Fibroblast of the conjunctiva (primary cell): ENCODE data around the gene MINDY1.

Experiments used
- DNase-seq: peaks from one replicate; pipeline ENCODE4 v3.0.0-alpha.2; 2010; ENCODE audit warnings: low read depth

Gene MINDY1

DNA sequence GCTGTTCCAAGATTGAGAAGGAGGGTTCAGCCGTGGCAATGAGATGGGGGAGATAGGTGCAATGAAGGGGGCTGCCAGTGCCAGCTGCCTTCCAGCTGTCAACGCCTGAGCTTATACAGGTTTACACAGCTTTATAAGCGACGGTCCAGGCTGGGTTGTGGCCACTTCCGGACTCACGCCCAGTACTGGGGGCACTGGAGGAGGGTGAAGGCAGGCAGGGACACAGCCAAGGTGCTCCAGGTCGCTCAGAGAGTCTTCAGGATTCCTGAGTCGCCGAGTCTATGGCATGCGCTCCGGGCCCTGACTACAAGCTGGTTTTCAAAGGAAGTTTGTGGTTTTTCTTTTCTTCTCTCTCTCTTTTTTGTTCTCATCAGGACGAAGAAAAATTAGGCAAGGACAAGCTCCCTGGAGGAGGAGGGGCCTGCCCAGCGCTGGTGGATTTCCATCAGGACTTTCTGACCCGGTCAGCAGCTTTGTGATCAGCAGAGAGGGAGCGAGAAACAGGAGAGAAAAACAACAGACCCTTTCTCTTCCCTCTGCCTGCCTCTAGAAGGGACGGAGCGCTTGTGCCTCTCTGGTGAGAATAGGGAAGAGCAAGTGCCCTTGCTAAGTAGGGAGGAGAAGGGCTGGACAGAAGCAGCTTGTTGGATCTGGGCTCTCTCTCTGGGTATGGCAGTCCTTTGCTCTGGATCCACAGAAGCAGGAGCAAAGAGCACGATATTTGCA is at the start of gene MINDY1:
MINDY1 (minus strand) TSS at position 576 of the 726 bp plus-strand sequence. CDS start 4,285 bp downstream, outside the sequence.
- peak; percentile 84 for DNase-seq

- DNase-seq: no peak
Measured at GRCh38 chr1:151056149-151056548, 49.4 kb upstream of the MINDY1 start.

GRCh38 chr1:151055581-151055980 is 48.9 kb upstream of the MINDY1 start:
- DNase-seq: no peak

DNA sequence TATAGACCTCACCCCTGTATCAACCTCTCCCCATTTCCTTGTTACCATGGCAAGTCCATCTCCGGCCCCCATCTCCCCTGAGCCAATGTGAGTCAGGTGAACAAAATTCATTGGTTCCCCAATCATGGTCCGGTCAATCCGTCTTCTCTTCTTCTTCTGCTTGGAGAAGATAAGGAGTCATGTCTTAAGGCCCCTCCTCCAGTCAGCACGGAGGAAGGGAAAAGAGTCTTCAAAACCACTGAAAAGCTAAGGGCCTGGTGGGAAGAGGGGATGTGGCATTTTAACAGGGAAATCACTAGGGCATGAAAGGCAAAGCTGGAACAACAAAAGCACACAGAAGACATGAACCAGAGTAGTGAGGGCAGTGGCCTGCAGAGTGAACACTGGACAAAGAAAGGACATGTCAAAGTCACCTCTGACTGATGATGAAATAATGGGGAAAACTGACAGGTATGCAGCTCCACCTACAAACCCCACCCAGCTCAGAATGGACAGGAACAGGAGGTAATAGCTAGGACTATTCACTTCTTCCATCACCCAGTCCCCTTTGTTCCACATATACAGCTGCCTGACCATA is 48.4 kb upstream of the MINDY1 start:
- no peak for DNase-seq

DNA sequence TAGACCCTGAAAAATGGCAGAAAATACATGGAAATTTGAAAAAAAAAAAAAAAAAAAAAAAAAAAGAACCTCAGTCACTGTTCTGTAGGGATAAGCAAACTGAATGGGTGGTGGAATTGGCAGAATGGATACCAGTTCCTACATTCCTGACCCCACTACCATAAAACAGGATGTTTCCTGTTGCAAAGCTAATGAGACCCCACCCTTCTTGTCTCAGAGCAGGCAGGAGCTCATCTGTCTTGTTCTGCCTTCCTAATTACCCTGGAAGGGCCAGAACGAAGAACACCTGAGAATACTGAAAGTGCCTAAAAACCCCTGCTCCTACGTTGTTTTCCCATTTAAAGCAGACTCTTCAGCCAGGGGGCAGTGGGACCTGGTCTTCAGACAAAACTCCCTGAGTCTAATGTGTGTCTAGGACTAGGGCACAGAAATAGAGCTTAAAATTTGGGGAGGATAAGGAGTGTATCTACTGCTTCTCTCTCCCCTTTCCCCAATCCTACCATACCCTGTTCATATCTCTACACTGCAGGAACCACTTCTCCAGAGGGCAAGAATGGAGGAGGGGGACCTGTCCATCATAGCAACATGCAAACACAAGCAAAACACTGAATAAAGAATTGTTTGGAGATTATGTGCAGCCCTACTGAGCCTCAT is 44.8 kb upstream of the MINDY1 start:
- no peak for DNase-seq

DNA sequence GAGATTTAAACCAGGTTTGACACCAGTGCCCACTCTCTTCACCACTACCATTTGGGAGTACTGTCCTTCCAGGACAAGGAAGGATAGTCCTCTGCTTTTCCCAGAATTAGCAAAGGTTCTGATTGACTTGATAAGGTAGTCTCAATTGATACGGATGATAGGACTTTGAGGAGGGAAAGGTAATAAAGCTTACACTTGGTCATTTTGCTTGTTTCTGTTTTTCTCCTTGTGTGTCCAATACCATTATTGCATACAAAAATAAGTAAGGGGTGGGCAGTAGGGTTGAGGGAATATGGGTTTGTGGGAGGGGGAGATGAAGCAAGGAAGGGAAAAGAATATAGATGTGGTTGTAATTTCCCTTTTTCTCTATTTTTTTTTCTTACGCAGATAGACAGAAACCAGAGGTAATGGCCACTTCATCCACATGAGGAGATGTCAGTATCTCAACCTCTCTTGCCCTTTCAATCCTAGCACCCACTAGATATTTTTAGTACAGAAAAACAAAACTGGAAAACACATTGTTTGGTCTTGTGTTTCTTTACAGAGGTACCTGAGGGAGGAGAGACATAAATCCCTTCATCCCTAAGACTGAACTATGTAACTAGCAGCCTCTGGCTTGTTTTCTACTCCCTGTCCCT is 43.5 kb upstream of the MINDY1 start:
- no peak for DNase-seq

- no peak for DNase-seq
Measured at GRCh38 chr1:151049458-151049857, 42.8 kb upstream of the MINDY1 start.

DNA sequence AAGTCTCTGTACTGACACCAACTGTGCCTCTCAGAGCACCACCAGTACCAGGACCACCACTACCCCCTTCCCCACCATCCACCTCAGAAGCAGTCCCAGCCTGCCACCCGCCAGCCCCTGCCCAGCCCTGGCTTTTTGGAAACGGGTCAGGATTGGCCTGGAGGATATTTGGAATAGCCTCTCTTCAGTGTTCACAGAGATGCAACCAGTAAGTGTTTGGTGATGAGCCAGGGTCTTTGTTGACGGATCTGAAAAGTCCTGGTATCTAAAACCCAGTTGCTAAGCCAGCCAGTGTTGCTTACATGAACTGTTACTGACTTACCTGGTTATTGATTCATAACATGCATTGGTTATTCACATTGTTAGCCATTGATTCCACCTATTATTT is 41.9 kb upstream of the MINDY1 start:
- DNase-seq: no peak

GRCh38 chr1:151047925-151048644 is 41.4 kb upstream of the MINDY1 start:
- DNase-seq: peak; percentile 40

- DNase-seq: peak; percentile 55
Measured at GRCh38 chr1:151047591-151047924, 40.9 kb upstream of the MINDY1 start, which contains the start of gene C1orf56. Gene C1orf56 (plus strand): TSS chr1:151047751. CDS start chr1:151047848, 97 bp downstream.

- DNase-seq: no peak
Measured at GRCh38 chr1:151043163-151043562, 36.5 kb upstream of the MINDY1 start.

DNA sequence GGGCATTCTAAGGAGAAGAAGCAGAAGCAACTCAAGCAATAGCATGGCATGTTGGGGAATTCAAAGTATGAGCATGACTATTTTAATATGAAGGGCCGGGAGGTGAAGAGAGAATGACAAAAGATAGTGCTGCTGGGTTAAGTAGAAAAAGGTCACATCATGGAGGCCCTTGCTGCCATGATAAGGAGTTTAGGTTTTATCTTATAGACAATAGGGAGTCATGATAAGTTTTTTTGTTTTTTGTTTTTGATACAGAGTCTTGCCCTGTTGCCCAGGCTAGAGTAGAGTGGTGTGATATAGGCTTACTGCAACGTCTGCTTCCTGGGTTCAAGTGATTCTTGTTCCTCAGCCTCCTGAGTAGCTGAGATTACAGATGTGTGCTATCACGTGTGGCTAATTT is 32.8 kb upstream of the MINDY1 start:
- no peak for DNase-seq

DNA sequence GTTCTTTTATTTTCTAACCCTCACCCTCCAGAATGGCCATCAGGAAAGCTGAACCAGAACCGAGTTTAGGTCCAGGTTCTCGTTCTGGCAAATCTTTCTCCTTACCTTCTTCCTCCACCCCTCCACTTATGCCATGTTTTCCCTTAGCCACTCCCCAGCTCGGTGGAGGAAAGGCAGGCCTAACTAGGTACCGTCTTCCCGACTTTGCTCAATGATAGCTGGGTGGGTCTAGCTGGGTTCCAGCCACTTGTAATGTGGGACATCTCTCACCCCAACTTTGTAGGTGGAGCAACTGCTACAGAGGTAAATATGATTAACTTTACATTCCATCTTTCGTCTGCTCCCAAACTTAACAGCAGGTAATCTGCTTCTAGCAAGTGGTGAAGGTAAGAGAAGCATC is 30.3 kb upstream of the MINDY1 start:
- DNase-seq: no peak

DNA sequence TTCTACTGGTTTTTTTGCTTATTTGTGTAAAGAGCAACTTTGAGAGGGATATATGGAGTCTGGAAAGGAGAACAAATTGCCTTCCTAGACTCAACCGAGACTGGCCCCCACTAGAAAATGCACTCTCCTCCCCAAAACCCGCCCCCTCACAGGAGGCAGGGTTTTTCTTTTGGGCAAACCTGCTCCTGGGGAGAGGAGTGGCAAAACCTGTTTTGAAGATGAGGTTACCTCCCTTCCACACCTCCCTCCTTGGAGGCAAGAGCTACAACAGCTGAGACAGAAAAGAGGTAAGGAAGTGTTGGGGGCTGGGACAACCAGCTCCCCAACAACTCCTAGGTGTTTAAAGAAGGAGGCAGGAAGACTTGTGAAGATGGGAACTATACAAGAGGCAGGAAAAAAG is 29.7 kb upstream of the MINDY1 start, which contains the start of gene BNIPL:
BNIPL (plus strand) TSS at position 231 of the 400 bp plus-strand sequence; CDS start at position 371, 140 bp downstream.
- DNase-seq: no peak

DNA sequence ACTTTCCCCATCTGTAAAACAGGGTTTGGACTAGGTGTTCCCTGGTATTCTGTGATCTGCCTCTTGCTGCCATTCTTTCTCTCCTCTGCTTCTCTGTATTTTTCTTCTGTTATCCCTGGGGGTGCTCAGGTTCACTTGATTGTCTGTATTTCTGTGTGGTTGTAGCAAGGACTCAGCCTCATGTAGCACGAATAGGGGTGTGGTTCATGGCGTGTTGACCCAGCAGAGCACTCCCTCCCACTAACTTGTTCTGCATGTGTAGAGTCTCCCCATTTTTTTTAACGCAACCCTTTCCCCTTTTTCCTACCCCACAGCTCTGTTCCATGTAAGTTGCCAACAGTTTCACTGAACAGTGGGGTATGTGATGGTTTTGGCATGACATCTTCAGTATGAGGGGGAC is 28.5 kb upstream of the MINDY1 start:
- DNase-seq: no peak

GRCh38 chr1:151032164-151032563 is 25.5 kb upstream of the MINDY1 start:
- no peak for DNase-seq

- no peak for DNase-seq
Measured at GRCh38 chr1:151026460-151026859, 19.8 kb upstream of the MINDY1 start.

GRCh38 chr1:151024540-151025146 is 17.9 kb upstream of the MINDY1 start:
- peak; percentile 53 for DNase-seq

DNA sequence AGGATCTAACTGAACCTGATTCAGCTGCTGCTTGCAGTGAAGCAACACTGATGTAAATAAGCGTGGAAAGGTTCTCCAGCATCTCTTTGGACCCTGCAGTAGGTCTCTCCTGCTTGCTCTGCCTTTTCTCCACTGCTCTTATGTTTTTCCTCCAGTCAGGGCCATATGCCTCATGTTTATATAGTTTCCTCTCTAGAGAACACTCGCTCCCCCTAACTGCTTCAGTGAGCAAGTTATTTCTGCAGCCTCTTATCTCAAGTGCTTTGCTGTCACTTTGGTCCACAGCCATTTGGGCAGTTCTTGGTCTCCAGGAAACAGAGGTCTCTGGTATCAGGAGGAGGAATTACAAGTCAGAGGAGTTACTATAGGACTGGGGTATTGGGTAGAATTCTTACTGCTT is 6.8 kb upstream of the MINDY1 start:
- no peak for DNase-seq

DNA sequence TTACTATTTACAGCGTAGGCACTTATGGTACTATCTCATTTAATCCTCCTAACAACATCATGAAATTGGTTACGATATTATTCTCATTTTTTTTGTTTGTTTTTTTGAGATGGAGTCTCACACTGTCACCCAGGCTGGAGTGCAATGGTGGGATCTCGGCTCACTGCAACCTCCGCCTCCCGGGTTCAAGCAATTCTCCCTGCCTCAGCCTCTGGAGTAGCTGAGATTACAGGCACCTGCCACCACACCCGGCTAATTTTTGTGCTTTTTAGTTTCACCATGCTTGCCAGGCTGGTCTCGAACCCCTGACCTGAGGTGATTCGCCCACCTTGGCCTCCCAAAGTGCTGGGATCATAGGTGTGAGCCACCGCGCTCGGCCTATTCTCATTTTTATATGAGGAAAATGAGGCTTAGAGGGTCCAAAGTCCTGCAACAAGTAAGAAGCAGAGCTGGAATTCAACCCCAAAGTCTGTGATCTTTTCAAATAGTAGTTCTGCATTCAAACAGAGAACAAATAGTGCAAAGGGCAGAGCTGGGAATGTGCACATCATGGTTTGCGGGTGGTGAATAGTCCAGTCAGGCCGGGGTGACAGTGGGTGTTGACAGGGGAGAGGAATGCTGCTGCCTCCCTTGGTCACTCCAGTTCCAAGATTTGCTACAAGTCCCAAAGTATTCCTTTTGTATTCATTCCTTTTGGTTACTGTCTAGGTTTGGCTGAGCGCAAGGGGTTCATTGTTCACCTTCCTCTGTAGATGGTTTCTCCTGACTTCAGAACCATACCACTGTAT is 6.2 kb upstream of the MINDY1 start:
- no peak for DNase-seq
